ENCODE data around the gene SNX32. TPM values are rescaled to one million over a fixed set of nuclear protein-coding genes. Genes with fewer than 3 reads are reported as not detected.

Gene SNX32
- polyA plus RNA-seq, 6 donors from 2014 or later: 1.2 to 2.6 (median 1.7) TPM; not detected in 1

DNA sequence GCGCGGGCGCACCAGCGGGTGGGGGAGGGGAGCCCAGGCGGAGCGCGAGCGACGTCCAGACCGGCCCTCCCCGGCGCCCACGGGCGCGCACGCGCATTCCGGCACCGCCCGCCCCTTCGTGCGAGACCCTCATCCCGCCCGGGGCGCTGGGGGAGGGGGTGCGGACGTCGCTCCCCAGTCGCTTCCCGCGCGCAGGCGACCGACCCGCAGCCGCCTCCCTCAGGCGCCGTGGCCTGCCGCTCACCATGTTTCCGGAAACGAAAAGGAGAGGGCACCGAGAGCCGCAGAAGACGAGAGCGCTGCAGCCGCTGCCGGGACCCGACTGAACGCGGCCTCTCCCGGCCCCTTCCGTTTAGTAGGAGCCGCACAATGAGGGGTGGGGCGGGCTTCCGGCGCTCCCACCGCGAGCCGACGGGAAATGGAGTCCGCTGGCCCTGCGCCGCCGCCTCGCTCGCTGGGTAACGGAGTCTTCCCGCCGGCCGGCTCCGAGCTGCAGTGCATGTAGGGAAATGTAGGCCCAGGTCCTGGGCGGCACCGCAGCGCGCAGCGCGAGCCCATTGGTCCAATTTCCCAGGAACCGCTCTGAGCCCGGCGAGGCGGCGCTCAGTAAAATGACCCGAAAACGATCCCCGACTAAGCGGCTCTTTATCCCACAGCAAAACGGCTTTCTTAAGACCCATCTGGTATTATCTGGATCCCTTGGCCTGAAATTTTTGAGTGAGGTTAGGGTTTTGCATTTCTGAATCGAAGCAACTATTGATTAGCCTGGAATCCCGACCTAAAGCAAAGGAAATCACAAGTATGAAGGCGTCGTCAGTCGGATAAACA is 24.3 kb downstream of the SNX32 start, which contains the start of gene CFL1:
TSS of gene CFL1 (minus strand) at position 328 of the 828 bp plus-strand sequence. CDS start at position 247, 81 bp downstream.
- peaks cover 6 to 25% of the 10 kb centered on the region in 2 donors for H3K36me3 Mint-ChIP-seq
- ATAC-seq (ENCODE audit: low read depth in 2 of 2) (peak; percentile 64 to 65), DNase-seq (peak; percentile 98)
- no peaks in the 10 kb centered on the region for H3K9me3 Mint-ChIP-seq
- H3K4me1 Mint-ChIP-seq: peaks cover 48 to 66% (median 65%) of the 10 kb centered on the region in 3 donors
- H3K27ac Mint-ChIP-seq: peak within 1 kb of the TSS; percentile 93 to 98 (median 97)
- no peaks in the 10 kb centered on the region for H3K27me3 Mint-ChIP-seq
- peak within 1 kb of the TSS; percentile 91 to 99 (median 96) for H3K4me3 Mint-ChIP-seq

- no peaks in the 10 kb centered on the region for H3K27me3 Mint-ChIP-seq
- DNase-seq: no peak
These were observed 24.9 kb downstream of the SNX32 start for GRCh38 chr11:65858681-65859087.

GRCh38 chr11:65859095-65859811 is 25.5 kb downstream of the SNX32 start:
- H3K36me3 Mint-ChIP-seq: peaks cover 6 to 20% of the 10 kb centered on the region in 2 donors
- H3K9me3 Mint-ChIP-seq: no peaks in the 10 kb centered on the region
- DNase-seq (peak; percentile 92), ATAC-seq (ENCODE audit: low read depth in 2 of 2) (peak; percentile 54 to 56)
- H3K27ac Mint-ChIP-seq: peak overlapping the region; percentile 79 to 98 (median 96)
- peaks cover 45 to 58% (median 54%) of the 10 kb centered on the region in 3 donors for H3K4me1 Mint-ChIP-seq
- H3K4me3 Mint-ChIP-seq: peak overlapping the region; percentile 91 to 99 (median 96)
- H3K27me3 Mint-ChIP-seq: no peaks in the 10 kb centered on the region

More at GRCh38 chr11:65858681-65859087, 24.9 kb downstream of the SNX32 start:
- Mint-ChIP-seq H3K4me1 (peaks cover 47 to 64% (median 60%) of the 10 kb centered on the region in 3 donors), H3K4me3 (peak overlapping the region; percentile 91 to 99 (median 96)), H3K9me3 (no peaks in the 10 kb centered on the region), H3K36me3 (peaks cover 6 to 24% of the 10 kb centered on the region in 2 donors), H3K27ac (peak overlapping the region; percentile 93 to 98 (median 97))
- ATAC-seq (ENCODE audit: low read depth in 2 of 2): no peak

GRCh38 chr11:65859812-65860277 is 26.1 kb downstream of the SNX32 start:
- Mint-ChIP-seq H3K4me1 (peaks cover 39 to 54% (median 49%) of the 10 kb centered on the region in 3 donors), H3K27ac (peak overlapping the region; percentile 65 to 98 (median 94)), H3K36me3 (peaks cover 0 to 15% of the 10 kb centered on the region in 2 donors), H3K9me3 (no peaks in the 10 kb centered on the region), H3K27me3 (no peaks in the 10 kb centered on the region), H3K4me3 (peak overlapping the region; percentile 91 to 99 (median 96))
- no peak for ATAC-seq (ENCODE audit: low read depth in 2 of 2)
- DNase-seq: no peak

DNA sequence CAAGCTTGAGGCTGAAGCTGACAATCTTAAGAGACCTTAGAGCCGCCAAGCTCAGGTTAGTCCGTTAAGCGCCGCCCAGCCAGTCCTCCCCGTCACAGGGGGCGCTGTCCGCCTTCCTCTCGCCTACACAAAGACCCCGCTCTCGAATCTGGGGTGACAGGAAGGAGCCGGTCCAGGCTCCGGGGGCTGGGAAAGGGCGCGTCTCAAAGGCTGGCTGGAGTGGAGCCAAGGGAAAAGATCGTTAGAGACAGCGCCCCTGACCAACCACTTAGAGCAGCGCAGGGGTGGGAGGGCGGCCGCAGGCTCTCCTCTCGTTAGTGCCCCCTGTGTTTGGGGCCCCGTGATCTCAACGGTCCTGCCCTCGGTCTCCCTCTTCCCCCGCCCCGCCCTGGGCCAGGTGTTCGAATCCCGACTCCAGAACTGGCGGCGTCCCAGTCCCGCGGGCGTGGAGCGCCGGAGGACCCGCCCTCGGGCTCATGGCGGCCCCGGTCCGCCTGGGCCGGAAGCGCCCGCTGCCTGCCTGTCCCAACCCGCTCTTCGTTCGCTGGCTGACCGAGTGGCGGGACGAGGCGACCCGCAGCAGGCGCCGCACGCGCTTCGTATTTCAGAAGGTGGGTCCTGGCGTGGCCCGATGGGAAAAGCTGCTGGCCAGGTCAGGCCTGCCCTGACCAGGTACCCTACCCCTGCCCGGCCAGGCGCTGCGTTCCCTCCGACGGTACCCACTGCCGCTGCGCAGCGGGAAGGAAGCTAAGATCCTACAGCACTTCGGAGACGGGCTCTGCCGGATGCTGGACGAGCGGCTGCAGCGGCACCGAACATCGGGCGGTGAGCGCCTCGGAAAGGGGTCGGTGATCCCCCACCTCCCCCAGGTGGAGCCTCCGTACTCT is 26.8 kb downstream of the SNX32 start, which contains the start of gene MUS81:
TSS of gene MUS81 (plus strand) at position 156 of the 887 bp plus-strand sequence. CDS start at position 477, 321 bp downstream.
- DNase-seq: peak; percentile 95
- H3K27me3 Mint-ChIP-seq: no peaks in the 10 kb centered on the region
- H3K27ac Mint-ChIP-seq: peak within 1 kb of the TSS; percentile 79 to 98 (median 96)
- ATAC-seq (ENCODE audit: low read depth in 2 of 2): peak; percentile 46 to 50
- H3K4me3 Mint-ChIP-seq: peak within 1 kb of the TSS; percentile 91 to 99 (median 96)
- peaks cover 41 to 50% (median 49%) of the 10 kb centered on the region in 3 donors for H3K4me1 Mint-ChIP-seq
- no peaks in the 10 kb centered on the region for H3K9me3 Mint-ChIP-seq
- H3K36me3 Mint-ChIP-seq: peaks cover 0 to 18% of the 10 kb centered on the region in 2 donors

- H3K4me1 Mint-ChIP-seq: peaks cover 41 to 48% (median 43%) of the 10 kb centered on the region in 3 donors
- H3K9me3 Mint-ChIP-seq: no peaks in the 10 kb centered on the region
- no peak for DNase-seq
- H3K4me3 Mint-ChIP-seq: peak overlapping the region; percentile 91 to 99 (median 96)
- H3K27me3 Mint-ChIP-seq: no peaks in the 10 kb centered on the region
- ATAC-seq (ENCODE audit: low read depth in 2 of 2): no peak
- H3K27ac Mint-ChIP-seq: peak overlapping the region in 5 of 6 donors; percentile 24 to 93 (median 79)
- peaks cover 0 to 18% of the 10 kb centered on the region in 2 donors for H3K36me3 Mint-ChIP-seq
These were observed 27.4 kb downstream of the SNX32 start for GRCh38 chr11:65861165-65861505.

- peaks cover 0 to 18% of the 10 kb centered on the region in 2 donors for H3K36me3 Mint-ChIP-seq
These were observed 27.9 kb downstream of the SNX32 start for GRCh38 chr11:65861533-65862183.

GRCh38 chr11:65862191-65862735 is 28.5 kb downstream of the SNX32 start:
- DNase-seq (no peak), ATAC-seq (ENCODE audit: low read depth in 2 of 2) (no peak)
- Mint-ChIP-seq H3K27ac (no peak overlapping the region), H3K4me1 (peaks cover 34 to 44% (median 36%) of the 10 kb centered on the region in 3 donors), H3K9me3 (no peaks in the 10 kb centered on the region), H3K36me3 (peaks cover 0 to 18% of the 10 kb centered on the region in 2 donors), H3K27me3 (no peaks in the 10 kb centered on the region), H3K4me3 (peak overlapping the region in 6 of 8 donors; percentile 53 to 95 (median 80))

More at GRCh38 chr11:65861533-65862183, 27.9 kb downstream of the SNX32 start:
- Mint-ChIP-seq H3K4me1 (peaks cover 38 to 42% (median 39%) of the 10 kb centered on the region in 3 donors), H3K27ac (peak overlapping the region in 2 of 6 donors; percentile 37 to 61), H3K9me3 (no peaks in the 10 kb centered on the region), H3K4me3 (peak overlapping the region; percentile 75 to 99 (median 92)), H3K27me3 (no peaks in the 10 kb centered on the region)
- ATAC-seq (ENCODE audit: low read depth in 2 of 2) (no peak), DNase-seq (no peak)

GRCh38 chr11:65862941-65863888 is 29.5 kb downstream of the SNX32 start:
- no peak for ATAC-seq (ENCODE audit: low read depth in 2 of 2)
- no peak for DNase-seq
- H3K4me1 Mint-ChIP-seq: peaks cover 33 to 48% (median 36%) of the 10 kb centered on the region in 3 donors

DNA sequence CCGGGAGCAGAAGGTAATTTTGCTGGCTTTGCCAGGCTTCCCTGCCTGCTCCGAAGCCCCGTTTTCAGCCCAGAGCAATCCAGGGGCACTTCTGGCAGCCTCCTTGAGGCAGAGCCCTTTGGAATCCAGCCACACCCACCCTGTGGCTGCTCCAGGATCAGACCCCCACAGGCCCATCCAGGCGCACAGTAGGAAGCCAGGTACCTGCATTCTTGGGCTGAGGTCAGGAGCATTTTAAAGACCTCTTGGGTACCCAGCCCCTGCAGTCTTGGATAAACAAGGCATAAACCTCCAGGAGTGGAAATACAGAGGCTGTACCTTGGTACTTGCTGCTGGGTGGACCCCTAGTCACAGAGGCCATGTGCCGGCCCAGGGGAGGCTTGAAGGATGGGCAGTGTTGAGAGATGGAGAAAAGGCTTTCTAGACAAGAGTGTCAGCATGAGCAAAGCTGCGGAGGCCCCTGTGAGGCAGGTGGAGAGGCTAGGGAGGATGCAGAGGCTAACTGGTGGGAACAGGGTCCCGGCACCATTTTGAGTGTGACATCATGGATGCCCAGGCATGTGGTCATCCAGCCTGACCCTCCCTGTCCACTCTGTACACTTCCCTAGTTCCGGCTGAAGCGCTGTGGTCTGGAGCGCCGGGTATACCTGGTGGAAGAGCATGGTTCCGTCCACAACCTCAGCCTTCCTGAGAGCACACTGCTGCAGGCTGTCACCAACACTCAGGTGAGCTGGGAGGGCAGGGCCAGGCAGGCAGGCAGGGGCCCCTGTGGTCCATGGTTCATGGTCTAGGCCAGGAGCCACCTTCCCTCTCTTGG is 30.3 kb downstream of the SNX32 start:
- Mint-ChIP-seq H3K4me1 (peaks cover 25 to 39% (median 27%) of the 10 kb centered on the region in 3 donors), H3K36me3 (peaks cover 0 to 18% of the 10 kb centered on the region in 2 donors), H3K9me3 (no peaks in the 10 kb centered on the region), H3K27ac (no peak overlapping the region), H3K27me3 (no peaks in the 10 kb centered on the region), H3K4me3 (peak overlapping the region in 2 of 8 donors; percentile 20 to 41)
- no peak for ATAC-seq (ENCODE audit: low read depth in 2 of 2)
- DNase-seq: no peak

More at GRCh38 chr11:65862941-65863888, 29.5 kb downstream of the SNX32 start:
- Mint-ChIP-seq H3K4me3 (peak overlapping the region in 4 of 8 donors; percentile 53 to 84 (median 62)), H3K27me3 (no peaks in the 10 kb centered on the region), H3K36me3 (peaks cover 0 to 18% of the 10 kb centered on the region in 2 donors), H3K27ac (peak overlapping the region in 3 of 6 donors; percentile 21 to 63 (median 58)), H3K9me3 (no peaks in the 10 kb centered on the region)
